IPS-20b (cell line): ENCODE data around the gene ZNF536.
A peak's percentile ranks its signal among the peaks of the same experiment; 100 is the strongest.
"Not testable (repeated sequence)": the region's sequence is repeated elsewhere in the genome, so short reads cannot be mapped to it uniquely, and the experiment has no call there.

Experiments used
- H3K27ac ChIP-seq: one replicate; pipeline ENCODE4 v1.5.1; 2013; ENCODE audit warnings: low read length
- H3K27me3 ChIP-seq: 2 replicates; pipeline ENCODE4 v1.6.1; 2013; ENCODE audit warnings: mild to moderate bottlenecking, low read length, inconsistent platforms; ENCODE audit not compliant: insufficient read depth
- H3K36me3 ChIP-seq: 2 replicates; pipeline ENCODE4 v1.6.1; 2013; ENCODE audit warnings: low read depth, mild to moderate bottlenecking, inconsistent platforms, low read length, moderate library complexity; ENCODE audit not compliant: insufficient read depth
- H3K4me1 ChIP-seq: 2 replicates; pipeline ENCODE4 v1.6.1; 2013; ENCODE audit warnings: mild to moderate bottlenecking, control low read depth, inconsistent platforms, low read length, moderate library complexity; ENCODE audit not compliant: insufficient read depth
- H3K4me3 ChIP-seq: 2 replicates; pipeline ENCODE4 v1.5.1; 2013; ENCODE audit warnings: mild to moderate bottlenecking, low read length, inconsistent platforms
- H3K9ac ChIP-seq: 2 replicates; pipeline ENCODE4 v1.6.1; 2013; ENCODE audit warnings: low read depth, mild to moderate bottlenecking, inconsistent platforms, low read length, moderate library complexity
- H3K9me3 ChIP-seq: 2 replicates; pipeline ENCODE4 v1.6.1; 2013; ENCODE audit warnings: mild to moderate bottlenecking, low read depth, low read length, inconsistent platforms; ENCODE audit not compliant: insufficient read depth

The ZNF536 gene

GRCh38 chr19:30446120-30446519, 73.9 kb downstream of the ZNF536 start:
- H3K27ac ChIP-seq, H3K9ac ChIP-seq, H3K36me3 ChIP-seq, H3K4me3 ChIP-seq, H3K9me3 ChIP-seq, H3K27me3 ChIP-seq: not testable (repeated sequence)
- H3K4me1 ChIP-seq = peaks cover 28% of the 10 kb centered on the region

GRCh38 chr19:30446850-30447552, 74.8 kb downstream of the ZNF536 start:
- Histone ChIP-seq H3K4me3 (no peak overlapping the region), H3K27me3 (no peaks in the 10 kb centered on the region), H3K9me3 (no peaks in the 10 kb centered on the region), H3K27ac (no peak overlapping the region), H3K4me1 (peaks cover 28% of the 10 kb centered on the region), H3K9ac (no peak overlapping the region), H3K36me3 (no peaks in the 10 kb centered on the region)

GRCh38 chr19:30447553-30447870, 75.3 kb downstream of the ZNF536 start:
- H3K27ac ChIP-seq = no peak overlapping the region

GRCh38 chr19:30448386-30449077, 76.3 kb downstream of the ZNF536 start:
- Histone ChIP-seq H3K9ac (peak overlapping the region; percentile 14; the same call in 1 of the 2 replicates), H3K4me3 (no peak overlapping the region; the same call in 1 of the 2 replicates), H3K9me3 (no peaks in the 10 kb centered on the region), H3K36me3 (no peaks in the 10 kb centered on the region), H3K4me1 (peaks cover 28% of the 10 kb centered on the region), H3K27ac (no peak overlapping the region), H3K27me3 (no peaks in the 10 kb centered on the region)

More at GRCh38 chr19:30447553-30447870, 75.3 kb downstream of the ZNF536 start:
- Histone ChIP-seq H3K36me3 (no peaks in the 10 kb centered on the region), H3K4me3 (no peak overlapping the region), H3K27me3 (no peaks in the 10 kb centered on the region), H3K9me3 (no peaks in the 10 kb centered on the region), H3K4me1 (peaks cover 28% of the 10 kb centered on the region), H3K9ac (no peak overlapping the region)

GRCh38 chr19:30449078-30449590, 77.0 kb downstream of the ZNF536 start:
- Histone ChIP-seq H3K9ac (peak overlapping the region; percentile 14; the same call in 1 of the 2 replicates), H3K27ac (no peak overlapping the region), H3K36me3 (no peaks in the 10 kb centered on the region), H3K4me1 (peaks cover 28% of the 10 kb centered on the region), H3K9me3 (no peaks in the 10 kb centered on the region), H3K27me3 (no peaks in the 10 kb centered on the region), H3K4me3 (no peak overlapping the region; the same call in 1 of the 2 replicates)

- Histone ChIP-seq H3K27ac (no peak overlapping the region), H3K4me1 (peaks cover 28% of the 10 kb centered on the region), H3K27me3 (no peaks in the 10 kb centered on the region), H3K9ac (peak overlapping the region; percentile 35; the same call in 1 of the 2 replicates), H3K4me3 (peak overlapping the region; percentile 48; the same call in 1 of the 2 replicates), H3K9me3 (no peaks in the 10 kb centered on the region), H3K36me3 (no peaks in the 10 kb centered on the region)
These were observed 77.5 kb downstream of the ZNF536 start for GRCh38 chr19:30449673-30450072.

GRCh38 chr19:30450100-30450499, 77.9 kb downstream of the ZNF536 start:
- H3K9me3 ChIP-seq = no peaks in the 10 kb centered on the region
- H3K27me3 ChIP-seq = no peaks in the 10 kb centered on the region
- H3K9ac ChIP-seq = no peak overlapping the region; the same call in 1 of the 2 replicates
- H3K4me3 ChIP-seq = peak overlapping the region; percentile 48; the same call in 1 of the 2 replicates
- H3K36me3 ChIP-seq = no peaks in the 10 kb centered on the region
- peaks cover 28% of the 10 kb centered on the region for H3K4me1 ChIP-seq
- H3K27ac ChIP-seq = no peak overlapping the region

- H3K36me3 ChIP-seq = no peaks in the 10 kb centered on the region
- no peak overlapping the region for H3K27ac ChIP-seq
- H3K9me3 ChIP-seq = no peaks in the 10 kb centered on the region
- peaks cover 28% of the 10 kb centered on the region for H3K4me1 ChIP-seq
- no peaks in the 10 kb centered on the region for H3K27me3 ChIP-seq
- no peak overlapping the region for H3K4me3 ChIP-seq
- H3K9ac ChIP-seq = no peak overlapping the region; the same call in 1 of the 2 replicates
These were observed 78.7 kb downstream of the ZNF536 start for GRCh38 chr19:30450835-30451321.

GRCh38 chr19:30452931-30453330, 80.7 kb downstream of the ZNF536 start:
- Histone ChIP-seq H3K4me3 (no peak overlapping the region), H3K27me3 (no peaks in the 10 kb centered on the region), H3K4me1 (peaks cover 21% of the 10 kb centered on the region; the same call in 1 of the 2 replicates), H3K9me3 (no peaks in the 10 kb centered on the region), H3K36me3 (no peaks in the 10 kb centered on the region), H3K27ac (no peak overlapping the region), H3K9ac (no peak overlapping the region)

GRCh38 chr19:30453743-30454142, 81.6 kb downstream of the ZNF536 start:
- Histone ChIP-seq H3K4me3 (no peak overlapping the region), H3K27ac (no peak overlapping the region), H3K9me3 (no peaks in the 10 kb centered on the region), H3K36me3 (no peaks in the 10 kb centered on the region), H3K27me3 (no peaks in the 10 kb centered on the region), H3K9ac (no peak overlapping the region), H3K4me1 (peaks cover 12% of the 10 kb centered on the region; the same call in 1 of the 2 replicates)

GRCh38 chr19:30455881-30456280, 83.7 kb downstream of the ZNF536 start:
- H3K4me3 ChIP-seq = no peak overlapping the region
- no peak overlapping the region for H3K27ac ChIP-seq
- H3K27me3 ChIP-seq = no peaks in the 10 kb centered on the region
- no peaks in the 10 kb centered on the region for H3K4me1 ChIP-seq
- H3K36me3 ChIP-seq = no peaks in the 10 kb centered on the region
- H3K9ac ChIP-seq = no peak overlapping the region
- no peaks in the 10 kb centered on the region for H3K9me3 ChIP-seq
